Right cardiac atrium (tissue), 5 donors: ENCODE results near the gene ADRA2C. TPM values are rescaled to one million over a fixed set of nuclear protein-coding genes. Genes with fewer than 3 reads are reported as not detected.

Source experiments
- ATAC-seq, 2 donors: fragments of 200-7000 bp; cut with Tn5 transposase; one replicate each; pipeline versions ENCODE4 v1.8.0 to v1.9.1; 2020; ENCODE audit warnings: moderate library complexity in 2 of 2, mild to moderate bottlenecking in 1 of 2
- DNase-seq, 3 donors: peaks; one replicate each; pipeline ENCODE4 v3.0.0-alpha.2; 2020
- H3K27ac ChIP-seq: one replicate; pipeline ENCODE4 v1.5.1; 2013; ENCODE audit warnings: mild to moderate bottlenecking, low read length, control low read depth, moderate library complexity
- H3K27me3 ChIP-seq: one replicate; pipeline ENCODE4 v1.6.1; 2013; ENCODE audit not compliant: control insufficient read depth, insufficient read depth
- H3K4me1 ChIP-seq: one replicate; pipeline ENCODE4 v1.6.1; 2013; ENCODE audit warnings: low read length; ENCODE audit not compliant: control insufficient read depth, insufficient read depth
- H3K4me3 ChIP-seq: one replicate; pipeline ENCODE4 v1.5.1; 2013; ENCODE audit warnings: low read length, control low read depth
- H3K9me3 ChIP-seq: one replicate; pipeline ENCODE4 v1.6.1; 2013; ENCODE audit warnings: low read length; ENCODE audit not compliant: control insufficient read depth
- WGBS: extraction: QIAGEN DNeasy Blood & Tissue Kit; methylation state at CpG from one replicate; pipeline ENCODE4 v1.1.7; 2013; 5-methylcytosine and 5-hydroxymethylcytosine counted together
- intact Hi-C, 4 donors: fragments of 100-400 bp; cut with DNase I; formaldehyde crosslinking; loops; one replicate each; pipeline versions ENCODE4 v1.11.0 to v1.14.0; 2022 to 2023
- polyA plus RNA-seq: library from polyadenylated mRNA; stranded (reverse); fragments of 200-250 nt; gene quantifications from one replicate; pipeline ENCODE4 v1.2.3, GENCODE V29; 2013
- total RNA-seq, 4 donors: library from RNA; stranded (reverse); fragmentation: NEBNext Ultra II Directional; extraction: Animal tissue kit (Norgen Biotek cat#: 25700); gene quantifications; one replicate each; pipeline ENCODE4 v1.2.1, GENCODE V29; 2021
- donor health status: healthy with polysubstance abuse.
- donor health status: DM: no; HTN: yes; CAD: no.
- donor health status: DM: no; HTN: no; CAD: no.
- donor health status: DM: no; HTN: yes; CAD: no; lungs with severe emphysema.
- donor health status: DM: yes; HTN: yes; CAD: no.

The ADRA2C gene
- total and polyA plus RNA-seq, 5 donors, result 3.0 to 4.8 (median 3.7) TPM

DNA sequence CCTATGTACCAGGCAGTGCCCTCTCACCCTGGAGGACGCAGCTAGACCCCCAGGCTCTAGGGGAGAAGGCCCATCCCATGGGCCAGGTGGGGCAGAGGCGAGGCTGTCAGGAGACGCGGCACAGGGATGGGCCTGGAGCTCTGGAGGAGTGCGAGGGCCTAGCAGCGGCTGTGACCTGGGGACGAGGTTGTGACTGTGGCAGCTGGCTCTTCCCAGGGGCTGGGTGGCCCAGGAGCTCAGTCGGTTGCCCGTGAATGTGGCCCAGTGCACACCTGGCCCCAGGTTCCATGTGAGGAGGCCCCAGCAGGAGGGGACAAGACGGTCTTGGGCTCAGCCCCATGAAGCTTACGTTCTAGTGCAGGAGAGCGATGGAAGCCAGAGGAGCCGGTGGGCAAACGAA, 31.0 kb upstream of the ADRA2C start:
- intact Hi-C loops, result no loop called here
- DNase-seq (no peak), ATAC-seq (no peak)
- Histone ChIP-seq H3K27me3 (no peaks in the 10 kb centered on the region), H3K27ac (no peak overlapping the region), H3K9me3 (no peaks in the 10 kb centered on the region), H3K4me1 (no peaks in the 10 kb centered on the region), H3K4me3 (no peak overlapping the region)
- 90% methylated on average over 14 of the region's 14 CpGs for WGBS

DNA sequence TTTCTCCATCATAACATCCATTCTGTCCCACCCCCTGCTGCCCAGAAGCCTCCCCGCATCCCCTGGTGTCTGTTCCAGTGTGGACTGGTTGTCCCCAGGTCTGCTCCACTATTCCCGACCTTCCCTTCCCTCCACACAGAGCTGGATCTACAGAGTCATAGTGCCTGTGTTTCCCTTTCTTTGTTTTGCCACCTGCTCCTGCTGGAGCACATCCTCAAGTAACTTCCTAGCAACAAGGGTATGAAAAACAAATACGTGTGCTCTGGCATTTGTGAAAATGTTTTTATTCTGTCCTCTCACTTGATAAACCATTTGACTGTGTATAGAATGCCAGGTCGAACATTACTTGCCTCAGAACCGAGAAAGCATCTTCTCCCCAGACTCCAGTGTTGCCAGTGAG, 29.9 kb upstream of the ADRA2C start:
- no peak overlapping the region for H3K27ac ChIP-seq
- no peaks in the 10 kb centered on the region for H3K4me1 ChIP-seq
- DNase-seq, result peak in 1 of 3 donors; percentile 1
- WGBS, result 81% methylated on average over 5 of the region's 5 CpGs
- H3K27me3 ChIP-seq, result no peaks in the 10 kb centered on the region
- ATAC-seq, result no peak
- H3K4me3 ChIP-seq, result no peak overlapping the region
- intact Hi-C loops, result no loop called here
- H3K9me3 ChIP-seq, result no peaks in the 10 kb centered on the region

DNA sequence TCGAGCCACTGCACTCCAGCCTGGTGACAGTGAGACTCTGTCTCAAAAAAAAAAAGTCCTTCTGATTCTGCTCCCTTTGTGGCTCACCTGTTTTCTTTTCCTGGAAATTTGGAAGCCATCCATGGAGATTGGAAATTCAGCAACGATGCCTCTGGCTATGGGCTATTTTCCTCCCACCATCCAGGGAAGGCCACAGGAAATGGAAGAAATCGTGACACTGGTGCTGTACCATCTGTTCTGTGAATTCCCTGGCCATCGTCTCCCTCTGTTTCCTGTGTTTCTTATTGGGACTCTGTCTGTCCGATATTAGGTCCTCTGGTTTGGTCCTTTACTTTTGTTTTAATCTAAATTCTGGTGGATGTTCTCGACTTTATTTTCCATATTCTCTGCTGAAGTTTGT, 29.4 kb upstream of the ADRA2C start:
- Histone ChIP-seq H3K9me3 (no peaks in the 10 kb centered on the region), H3K27ac (no peak overlapping the region), H3K4me3 (no peak overlapping the region), H3K27me3 (no peaks in the 10 kb centered on the region), H3K4me1 (no peaks in the 10 kb centered on the region)
- 47% methylated on average over 6 of the region's 6 CpGs for WGBS
- DNase-seq (no peak), ATAC-seq (no peak)
- intact Hi-C loops, result no loop called here

DNA sequence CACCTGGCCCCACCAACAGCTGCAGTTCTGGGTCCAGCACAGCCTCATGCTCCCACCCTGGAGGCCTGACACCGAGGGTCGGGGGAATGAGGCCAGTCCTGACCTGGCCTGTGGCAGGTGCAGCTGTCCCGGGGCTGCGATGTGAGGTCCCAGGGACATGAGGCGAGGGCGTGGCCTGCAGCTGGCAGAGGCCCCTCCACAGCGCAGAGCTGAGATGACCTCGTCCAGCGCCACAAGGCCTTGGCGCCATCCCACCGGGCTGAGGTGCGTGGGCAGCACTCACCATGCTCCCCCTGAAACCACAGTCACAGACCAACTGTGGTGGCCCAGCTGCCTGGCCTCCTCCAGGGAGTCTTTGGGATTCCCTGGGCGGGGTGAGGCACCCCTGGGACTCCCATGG, 26.6 kb upstream of the ADRA2C start:
- H3K4me3 ChIP-seq, result no peak overlapping the region
- 89% methylated on average over 13 of the region's 13 CpGs for WGBS
- peaks cover 3% of the 10 kb centered on the region for H3K9me3 ChIP-seq
- intact Hi-C loops, result no loop called here
- DNase-seq, result peak in 1 of 3 donors; percentile 43
- peak in 1 of 2 donors; percentile 19 for ATAC-seq
- H3K27me3 ChIP-seq, result no peaks in the 10 kb centered on the region
- no peak overlapping the region for H3K27ac ChIP-seq
- H3K4me1 ChIP-seq, result no peaks in the 10 kb centered on the region

DNA sequence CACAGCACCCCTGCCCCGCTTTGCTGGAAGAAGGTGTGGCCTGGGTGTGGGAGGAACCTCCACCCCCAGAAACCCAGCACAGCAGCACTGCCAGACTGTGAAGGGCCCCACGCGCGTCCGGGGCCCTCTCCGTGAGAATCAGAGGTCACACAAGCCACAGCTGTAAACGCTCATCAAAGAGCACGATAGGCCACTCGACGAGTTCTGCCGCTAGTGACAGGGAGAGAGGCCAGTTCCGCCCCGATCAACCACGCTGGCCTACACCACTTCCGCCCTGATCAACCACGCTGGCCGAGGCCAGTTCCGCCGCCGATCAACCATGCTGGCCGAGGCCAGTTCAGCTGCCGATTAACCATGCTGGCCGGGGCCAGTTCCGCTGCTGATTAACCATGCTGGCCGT, 25.9 kb upstream of the ADRA2C start:
- no peak overlapping the region for H3K27ac ChIP-seq
- DNase-seq (peak in 1 of 3 donors; percentile 28), ATAC-seq (no peak)
- WGBS, result 71% methylated on average over 25 of the region's 25 CpGs
- no peak overlapping the region for H3K4me3 ChIP-seq
- intact Hi-C loops, result no loop called here
- H3K27me3 ChIP-seq, result no peaks in the 10 kb centered on the region
- no peaks in the 10 kb centered on the region for H3K4me1 ChIP-seq
- H3K9me3 ChIP-seq, result peaks cover 3% of the 10 kb centered on the region

DNA sequence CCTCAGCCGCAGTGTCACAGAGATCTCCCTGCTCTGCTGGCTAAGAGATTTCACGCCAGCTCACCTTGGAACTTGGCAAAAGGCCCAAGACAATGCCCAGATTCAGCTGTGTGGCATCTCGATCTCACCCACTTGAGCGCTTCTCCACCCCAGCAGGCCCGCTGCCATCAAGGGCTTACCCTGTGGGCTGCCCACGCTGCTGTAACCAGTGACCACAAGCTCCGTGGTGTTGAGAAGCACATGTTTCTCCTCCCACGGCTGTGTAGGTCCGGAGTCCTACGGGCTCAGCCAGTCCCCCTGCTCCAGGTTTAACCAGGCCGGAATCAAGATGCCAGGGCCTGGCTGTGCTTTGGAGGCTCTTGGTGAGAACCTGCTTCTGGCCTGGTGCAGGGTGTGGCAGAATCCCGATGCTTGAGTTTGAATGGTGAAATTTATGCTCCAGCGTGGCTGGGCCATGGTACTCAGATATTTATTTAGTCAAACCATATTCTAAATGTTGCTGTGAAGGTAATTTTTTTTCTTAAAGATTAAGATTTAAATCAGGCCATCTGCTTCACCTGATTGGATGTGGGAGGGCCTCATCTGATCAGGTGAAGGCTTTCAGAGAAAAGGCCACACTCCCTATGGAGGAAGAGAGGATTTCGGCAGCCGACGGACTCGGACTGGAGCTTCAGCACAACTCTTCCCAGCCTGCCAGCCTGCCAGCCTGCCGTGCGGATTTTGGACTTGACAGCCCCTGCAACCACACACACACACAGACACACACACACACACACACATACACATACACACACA, 24.8 kb upstream of the ADRA2C start:
- 93% methylated on average over 19 of the region's 19 CpGs for WGBS
- DNase-seq (peak in 1 of 3 donors; percentile 26), ATAC-seq (no peak)
- peaks cover 3% of the 10 kb centered on the region for H3K9me3 ChIP-seq
- no peaks in the 10 kb centered on the region for H3K4me1 ChIP-seq
- H3K4me3 ChIP-seq, result no peak overlapping the region
- no peaks in the 10 kb centered on the region for H3K27me3 ChIP-seq
- intact Hi-C loops, result no loop called here
- no peak overlapping the region for H3K27ac ChIP-seq

DNA sequence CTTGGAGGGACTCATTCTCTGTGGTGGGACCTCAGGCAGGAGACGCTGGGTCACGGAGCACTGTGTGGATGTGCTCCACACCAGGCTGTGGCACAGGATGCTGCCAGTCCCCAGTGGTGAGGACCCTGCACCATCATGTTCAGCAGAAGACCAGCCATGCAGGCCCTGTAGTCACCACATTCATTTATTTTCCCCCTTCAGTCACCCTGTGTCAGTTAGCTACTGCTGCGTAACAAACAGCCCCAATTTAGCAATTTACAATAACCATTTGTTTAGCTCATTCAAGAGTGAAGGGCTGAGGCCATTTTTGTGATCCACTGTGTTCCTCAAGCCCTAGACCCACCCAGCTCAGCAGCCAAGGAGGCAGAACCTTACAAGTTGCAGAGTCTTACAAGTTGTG, 23.6 kb upstream of the ADRA2C start:
- intact Hi-C loops, result no loop called here
- Histone ChIP-seq H3K4me3 (no peak overlapping the region), H3K27me3 (no peaks in the 10 kb centered on the region), H3K9me3 (peaks cover 3% of the 10 kb centered on the region), H3K4me1 (no peaks in the 10 kb centered on the region), H3K27ac (no peak overlapping the region)
- WGBS, result 72% methylated on average over 3 of the region's 3 CpGs
- no peak for ATAC-seq
- DNase-seq, result peak in 1 of 3 donors; percentile 3

DNA sequence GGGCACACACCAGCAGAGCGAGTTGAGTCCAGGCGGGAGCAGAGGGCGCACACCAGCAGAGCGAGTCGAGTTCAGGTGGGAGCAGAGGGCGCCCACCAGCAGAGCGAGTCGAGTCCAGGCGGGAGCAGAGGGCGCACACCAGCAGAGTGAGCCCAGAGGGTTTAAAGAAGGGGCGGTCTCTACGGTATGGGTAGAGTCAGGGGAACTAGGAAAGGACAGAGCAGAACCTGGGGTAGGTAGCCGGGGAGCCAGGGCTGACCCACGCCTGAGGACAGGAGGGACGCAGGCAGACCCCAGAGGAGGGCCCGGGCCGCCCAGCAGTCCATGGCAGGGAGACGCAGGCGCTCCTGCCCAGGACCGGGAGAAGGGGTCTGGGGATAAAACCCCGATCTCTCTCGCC, 22.0 kb upstream of the ADRA2C start:
- WGBS, result 67% methylated on average over 22 of the region's 22 CpGs
- Histone ChIP-seq H3K4me3 (no peak overlapping the region), H3K27ac (no peak overlapping the region), H3K27me3 (no peaks in the 10 kb centered on the region), H3K4me1 (no peaks in the 10 kb centered on the region), H3K9me3 (peaks cover 3% of the 10 kb centered on the region)
- DNase-seq, result peak in 2 of 3 donors; percentile 13 to 40
- intact Hi-C loops, result no loop called here
- ATAC-seq, result no peak

DNA sequence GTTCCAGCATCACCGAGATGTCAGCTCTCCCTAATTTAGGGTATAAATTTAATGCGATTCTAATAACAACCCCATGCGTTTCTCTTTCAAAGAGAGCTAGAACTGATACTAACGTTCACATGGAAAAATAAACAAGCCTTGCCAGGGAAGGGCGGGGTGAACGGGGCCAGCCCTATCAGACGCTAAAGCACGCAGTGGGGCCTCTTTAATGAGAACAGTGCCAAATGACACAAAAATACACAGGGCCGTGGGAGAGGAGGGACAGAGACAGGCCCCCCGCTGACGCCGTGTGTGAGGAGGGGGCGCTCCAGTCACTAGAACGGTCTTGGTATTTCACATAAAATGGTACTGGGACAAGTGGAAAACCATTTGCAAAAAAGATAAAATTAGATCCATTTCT, 21.3 kb upstream of the ADRA2C start:
- 13% methylated on average over 14 of the region's 14 CpGs for WGBS
- no peak for DNase-seq
- intact Hi-C loops, result no loop called here
- peak in 1 of 2 donors; percentile 51 for ATAC-seq
- Histone ChIP-seq H3K9me3 (peaks cover 3% of the 10 kb centered on the region), H3K27me3 (no peaks in the 10 kb centered on the region), H3K27ac (no peak overlapping the region), H3K4me3 (no peak overlapping the region), H3K4me1 (no peaks in the 10 kb centered on the region)

DNA sequence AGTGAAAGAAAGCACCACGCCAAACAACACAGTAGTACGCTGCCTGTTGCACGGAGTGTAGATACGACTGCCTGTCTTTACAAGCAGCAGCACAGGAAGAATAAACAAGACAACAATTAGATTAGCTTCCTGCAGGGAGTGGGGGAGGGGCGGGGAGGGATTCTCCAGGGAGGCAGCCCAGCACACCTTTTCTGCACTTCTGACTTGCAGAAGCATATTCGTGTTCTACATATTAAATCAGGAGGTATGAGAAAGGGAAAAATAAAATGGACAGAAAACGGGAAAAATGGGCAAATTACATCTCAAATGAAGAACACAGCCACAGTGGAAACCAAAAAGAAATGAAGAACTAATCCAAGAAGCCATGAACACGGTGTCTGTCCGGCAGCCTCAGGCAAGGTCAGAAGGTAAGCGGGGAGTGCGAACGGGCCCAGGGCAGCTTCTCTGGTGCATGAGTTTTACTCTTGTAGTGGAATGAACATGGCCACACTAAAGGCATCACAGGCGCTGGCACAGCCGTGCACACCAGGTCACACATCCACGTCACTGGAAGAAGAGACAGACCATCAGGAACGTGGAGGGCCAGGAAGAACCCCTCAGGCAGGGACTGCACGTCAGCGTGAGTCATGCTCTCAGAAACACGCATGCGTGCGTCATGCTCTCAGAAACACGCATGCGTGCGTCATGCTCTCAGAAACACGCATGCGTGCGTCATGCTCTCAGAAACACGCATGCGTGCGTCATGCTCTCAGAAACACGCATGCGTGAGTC, 20.1 kb upstream of the ADRA2C start:
- no peak overlapping the region for H3K27ac ChIP-seq
- DNase-seq (peak in 2 of 3 donors; percentile 9 to 35), ATAC-seq (no peak)
- intact Hi-C loops, result no loop called here
- H3K9me3 ChIP-seq, result peaks cover 3% of the 10 kb centered on the region
- H3K4me3 ChIP-seq, result no peak overlapping the region
- H3K27me3 ChIP-seq, result no peaks in the 10 kb centered on the region
- no peaks in the 10 kb centered on the region for H3K4me1 ChIP-seq
- WGBS, result 68% methylated on average over 32 of the region's 32 CpGs
